Neural progenitor cell (in vitro differentiated cells): ENCODE measurements around the gene OFD1.

Source experiments
- CTCF ChIP-seq: fragments of 200-600 bp; sonication (generic); IDR thresholded peaks from 2 replicates; pipeline ENCODE4 v1.5.1; 2017; ENCODE audit warnings: antibody characterized with exemption, mild to moderate bottlenecking
- EZH2 ChIP-seq: fragments of 200-600 bp; sonication (generic); IDR thresholded peaks from 2 replicates; pipeline ENCODE4 v1.6.1; 2017; ENCODE audit warnings: antibody characterized with exemption, mild to moderate bottlenecking, moderate library complexity
- EZH2phosphoT487 ChIP-seq: fragments of 200-600 bp; sonication (generic); IDR thresholded peaks from 2 replicates; pipeline ENCODE4 v1.6.1; 2017; ENCODE audit warnings: antibody characterized with exemption

- TF ChIP-seq CTCF = no peak
- TF ChIP-seq EZH2phosphoT487 = no peak
- TF ChIP-seq EZH2 = no peak
Observed at GRCh38 chrX:13689741-13690211, 44.8 kb upstream of the OFD1 start.
